GM23338 (cell line): ENCODE measurements around the gene PPL. TPM values are rescaled to one million over a fixed set of nuclear protein-coding genes. Genes with fewer than 3 reads are reported as not detected.

Source experiments
- ATAC-seq: fragments of 200-7000 bp; cut with Tn5 transposase; 3 replicates; pipeline ENCODE4 v1.9.1; 2020
- DNase-seq: peaks from one replicate; pipeline ENCODE4 v3.0.0-alpha.2; 2015; ENCODE audit warnings: low spot score
- H2AFZ ChIP-seq: fragments of 200-600 bp; sonication (generic); 2 replicates; pipeline ENCODE4 v1.8.0; 2016; ENCODE audit warnings: antibody characterized with exemption, mild to moderate bottlenecking, moderate library complexity
- H3F3A ChIP-seq: fragments of 200-600 bp; sonication (generic); replicated peaks from 2 replicates; pipeline ENCODE4 v1.8.0; 2017; ENCODE audit warnings: antibody characterized with exemption, mixed run types, low read depth
- H3K27ac ChIP-seq: fragments of 200-600 bp; sonication (generic); 2 replicates; pipeline ENCODE4 v1.6.1; 2016; ENCODE audit warnings: low read depth
- H3K27me3 ChIP-seq: fragments of 200-600 bp; sonication (generic); 2 replicates; pipeline ENCODE4 v1.8.0; 2016; ENCODE audit warnings: mild to moderate bottlenecking, mixed run types, moderate library complexity; ENCODE audit not compliant: insufficient read depth
- H3K36me3 ChIP-seq: fragments of 200-600 bp; sonication (generic); 2 replicates; pipeline ENCODE4 v1.8.0; 2016; ENCODE audit warnings: mild to moderate bottlenecking; ENCODE audit not compliant: insufficient read depth
- H3K4me1 ChIP-seq: fragments of 200-600 bp; sonication (generic); 2 replicates; pipeline ENCODE4 v1.8.0; 2016; ENCODE audit warnings: mild to moderate bottlenecking, moderate library complexity; ENCODE audit not compliant: insufficient read depth
- H3K4me2 ChIP-seq: fragments of 200-600 bp; sonication (generic); 2 replicates; pipeline ENCODE4 v1.7.1; 2017; ENCODE audit warnings: mixed run types
- H3K4me3 ChIP-seq: fragments of 200-600 bp; sonication (generic); 2 replicates; pipeline ENCODE4 v1.6.1; 2016; ENCODE audit warnings: mixed run types
- H3K79me2 ChIP-seq: fragments of 200-600 bp; sonication (generic); replicated peaks from 2 replicates; pipeline ENCODE4 v1.8.0; 2017; ENCODE audit warnings: mild to moderate bottlenecking; ENCODE audit not compliant: insufficient read depth
- H3K9me2 ChIP-seq: fragments of 200-600 bp; sonication (generic); 2 replicates; pipeline ENCODE4 v1.8.0; 2017; ENCODE audit not compliant: insufficient read depth
- H4K20me1 ChIP-seq: fragments of 200-600 bp; sonication (generic); replicated peaks from 2 replicates; pipeline ENCODE4 v1.8.0; 2017; ENCODE audit warnings: mild to moderate bottlenecking; ENCODE audit not compliant: insufficient read depth
- H3K27ac Mint-ChIP-seq: 2 replicates; pipeline ENCODE4 v1.8.0; 2020; ENCODE audit warnings: inconsistent platforms, mild to moderate bottlenecking, moderate library complexity, mixed read lengths
- H3K27me3 Mint-ChIP-seq: 3 replicates; pipeline ENCODE4 v1.8.0; 2022; ENCODE audit warnings: low read depth, mild to moderate bottlenecking, moderate library complexity, mixed read lengths, inconsistent platforms; ENCODE audit not compliant: insufficient read depth, poor library complexity
- H3K36me3 Mint-ChIP-seq: 3 replicates; pipeline ENCODE4 v1.8.0; 2021; ENCODE audit warnings: low read depth, mild to moderate bottlenecking, inconsistent platforms, moderate library complexity, mixed read lengths
- H3K4me1 Mint-ChIP-seq: 3 replicates; pipeline ENCODE4 v1.8.0; 2020; ENCODE audit warnings: mild to moderate bottlenecking, inconsistent platforms, mixed read lengths
- H3K4me3 Mint-ChIP-seq: 3 replicates; pipeline ENCODE4 v1.8.0; 2021; ENCODE audit warnings: moderate library complexity, mild to moderate bottlenecking, inconsistent platforms, mixed read lengths
- H3K9me3 Mint-ChIP-seq: 3 replicates; pipeline ENCODE4 v1.8.0; 2020; ENCODE audit warnings: moderate library complexity, mild to moderate bottlenecking, inconsistent platforms, mixed read lengths
- CREB1 ChIP-seq: fragments of 250-450 bp; sonication (Bioruptor Pico); IDR thresholded peaks from 2 replicates; pipeline ENCODE4 v1.5.0; 2020; ENCODE audit warnings: low read depth, mild to moderate bottlenecking, moderate library complexity
- EZH2phosphoT487 ChIP-seq: fragments of 200-600 bp; sonication (generic); IDR thresholded peaks from one replicate; pipeline ENCODE4 v1.8.1; 2018; ENCODE audit warnings: antibody characterized with exemption; ENCODE audit not compliant: unreplicated experiment
- JUNB ChIP-seq: IDR thresholded peaks from one replicate; pipeline ENCODE4 v1.6.1; 2016; ENCODE audit warnings: antibody characterized with exemption; ENCODE audit not compliant: unreplicated experiment
- NANOG ChIP-seq: IDR thresholded peaks from 2 replicates; pipeline ENCODE4 v1.6.1; 2016; ENCODE audit warnings: antibody characterized with exemption, borderline replicate concordance
- POLR2AphosphoS5 ChIP-seq: IDR thresholded peaks from 2 replicates; pipeline ENCODE4 v1.6.1; 2016; ENCODE audit warnings: antibody characterized with exemption, low read depth
- ZNF114 ChIP-seq: fragments of 250-450 bp; sonication (Bioruptor Pico); IDR thresholded peaks from 2 replicates; pipeline ENCODE4 v1.5.0; 2020; ENCODE audit warnings: mild to moderate bottlenecking, moderate library complexity
- polyA plus RNA-seq: library from polyadenylated mRNA; unstranded; fragments of >200 nt; fragmentation: Nextera tagmentation; extraction: Ambion mirVana; gene quantifications from 2 replicates; pipeline ENCODE4 v1.2.1, GENCODE V29; 2016
- total RNA-seq: library from RNA; depleted of rRNA; stranded (reverse); fragments of >200 nt; shearing (Covaris generic); gene quantifications from 2 replicates; pipeline ENCODE4 v1.2.3, GENCODE V29; 2014
- TF ChIP-seq, protein P1 (sequence below), 2 experiments: fragments of 200-600 bp in 1 of 2; sonication (generic) in 1 of 2; conservative IDR thresholded peaks; 2 replicates each; pipeline versions ENCODE4 v1.5.1 to v1.6.1; 2016 to 2017; ENCODE audit warnings: antibody characterized with exemption in 2 of 2, low read depth in 2 of 2, mild to moderate bottlenecking in 2 of 2, moderate library complexity in 1 of 2
- TF ChIP-seq, protein P2 (sequence below): fragments of 250-450 bp; sonication (Bioruptor Pico); IDR thresholded peaks from 2 replicates; pipeline ENCODE4 v1.5.0; 2020; ENCODE audit warnings: mild to moderate bottlenecking, moderate library complexity
- TF ChIP-seq, protein P3 (sequence below): IDR thresholded peaks from 2 replicates; pipeline ENCODE4 v1.6.1; 2016; ENCODE audit warnings: antibody characterized with exemption

Gene PPL
- total and polyA plus RNA-seq, 2 experiments from 2014 or later = 10.6 to 31.7 TPM

DNA sequence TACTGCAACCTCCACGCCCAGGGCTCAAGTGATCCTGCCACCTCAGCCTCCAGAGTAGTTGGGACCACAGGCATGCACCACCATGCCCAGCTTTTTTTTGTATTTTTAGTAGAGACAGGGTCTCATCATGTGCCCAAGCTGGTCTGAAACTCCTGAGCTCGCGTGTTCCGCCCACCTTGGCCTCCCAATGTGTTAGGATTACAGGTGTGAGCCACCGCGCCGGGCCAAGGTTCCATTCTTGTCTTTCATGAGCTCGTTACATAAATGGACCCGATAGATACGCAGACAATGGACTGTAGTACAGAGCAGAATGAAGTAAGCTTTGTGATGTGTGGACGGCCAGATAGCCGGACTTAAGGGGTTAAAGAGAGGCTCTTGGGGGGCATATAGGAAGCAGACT is 70.4 kb downstream of the PPL start (continued):
- TF ChIP-seq, protein P1, sequence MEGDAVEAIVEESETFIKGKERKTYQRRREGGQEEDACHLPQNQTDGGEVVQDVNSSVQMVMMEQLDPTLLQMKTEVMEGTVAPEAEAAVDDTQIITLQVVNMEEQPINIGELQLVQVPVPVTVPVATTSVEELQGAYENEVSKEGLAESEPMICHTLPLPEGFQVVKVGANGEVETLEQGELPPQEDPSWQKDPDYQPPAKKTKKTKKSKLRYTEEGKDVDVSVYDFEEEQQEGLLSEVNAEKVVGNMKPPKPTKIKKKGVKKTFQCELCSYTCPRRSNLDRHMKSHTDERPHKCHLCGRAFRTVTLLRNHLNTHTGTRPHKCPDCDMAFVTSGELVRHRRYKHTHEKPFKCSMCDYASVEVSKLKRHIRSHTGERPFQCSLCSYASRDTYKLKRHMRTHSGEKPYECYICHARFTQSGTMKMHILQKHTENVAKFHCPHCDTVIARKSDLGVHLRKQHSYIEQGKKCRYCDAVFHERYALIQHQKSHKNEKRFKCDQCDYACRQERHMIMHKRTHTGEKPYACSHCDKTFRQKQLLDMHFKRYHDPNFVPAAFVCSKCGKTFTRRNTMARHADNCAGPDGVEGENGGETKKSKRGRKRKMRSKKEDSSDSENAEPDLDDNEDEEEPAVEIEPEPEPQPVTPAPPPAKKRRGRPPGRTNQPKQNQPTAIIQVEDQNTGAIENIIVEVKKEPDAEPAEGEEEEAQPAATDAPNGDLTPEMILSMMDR (conservative IDR thresholded peaks at IDR 0.05; ENCODE audit: low read depth in 2 of 2) = no peak
- no peak for TF ChIP-seq ZNF114
- TF ChIP-seq, protein P2, sequence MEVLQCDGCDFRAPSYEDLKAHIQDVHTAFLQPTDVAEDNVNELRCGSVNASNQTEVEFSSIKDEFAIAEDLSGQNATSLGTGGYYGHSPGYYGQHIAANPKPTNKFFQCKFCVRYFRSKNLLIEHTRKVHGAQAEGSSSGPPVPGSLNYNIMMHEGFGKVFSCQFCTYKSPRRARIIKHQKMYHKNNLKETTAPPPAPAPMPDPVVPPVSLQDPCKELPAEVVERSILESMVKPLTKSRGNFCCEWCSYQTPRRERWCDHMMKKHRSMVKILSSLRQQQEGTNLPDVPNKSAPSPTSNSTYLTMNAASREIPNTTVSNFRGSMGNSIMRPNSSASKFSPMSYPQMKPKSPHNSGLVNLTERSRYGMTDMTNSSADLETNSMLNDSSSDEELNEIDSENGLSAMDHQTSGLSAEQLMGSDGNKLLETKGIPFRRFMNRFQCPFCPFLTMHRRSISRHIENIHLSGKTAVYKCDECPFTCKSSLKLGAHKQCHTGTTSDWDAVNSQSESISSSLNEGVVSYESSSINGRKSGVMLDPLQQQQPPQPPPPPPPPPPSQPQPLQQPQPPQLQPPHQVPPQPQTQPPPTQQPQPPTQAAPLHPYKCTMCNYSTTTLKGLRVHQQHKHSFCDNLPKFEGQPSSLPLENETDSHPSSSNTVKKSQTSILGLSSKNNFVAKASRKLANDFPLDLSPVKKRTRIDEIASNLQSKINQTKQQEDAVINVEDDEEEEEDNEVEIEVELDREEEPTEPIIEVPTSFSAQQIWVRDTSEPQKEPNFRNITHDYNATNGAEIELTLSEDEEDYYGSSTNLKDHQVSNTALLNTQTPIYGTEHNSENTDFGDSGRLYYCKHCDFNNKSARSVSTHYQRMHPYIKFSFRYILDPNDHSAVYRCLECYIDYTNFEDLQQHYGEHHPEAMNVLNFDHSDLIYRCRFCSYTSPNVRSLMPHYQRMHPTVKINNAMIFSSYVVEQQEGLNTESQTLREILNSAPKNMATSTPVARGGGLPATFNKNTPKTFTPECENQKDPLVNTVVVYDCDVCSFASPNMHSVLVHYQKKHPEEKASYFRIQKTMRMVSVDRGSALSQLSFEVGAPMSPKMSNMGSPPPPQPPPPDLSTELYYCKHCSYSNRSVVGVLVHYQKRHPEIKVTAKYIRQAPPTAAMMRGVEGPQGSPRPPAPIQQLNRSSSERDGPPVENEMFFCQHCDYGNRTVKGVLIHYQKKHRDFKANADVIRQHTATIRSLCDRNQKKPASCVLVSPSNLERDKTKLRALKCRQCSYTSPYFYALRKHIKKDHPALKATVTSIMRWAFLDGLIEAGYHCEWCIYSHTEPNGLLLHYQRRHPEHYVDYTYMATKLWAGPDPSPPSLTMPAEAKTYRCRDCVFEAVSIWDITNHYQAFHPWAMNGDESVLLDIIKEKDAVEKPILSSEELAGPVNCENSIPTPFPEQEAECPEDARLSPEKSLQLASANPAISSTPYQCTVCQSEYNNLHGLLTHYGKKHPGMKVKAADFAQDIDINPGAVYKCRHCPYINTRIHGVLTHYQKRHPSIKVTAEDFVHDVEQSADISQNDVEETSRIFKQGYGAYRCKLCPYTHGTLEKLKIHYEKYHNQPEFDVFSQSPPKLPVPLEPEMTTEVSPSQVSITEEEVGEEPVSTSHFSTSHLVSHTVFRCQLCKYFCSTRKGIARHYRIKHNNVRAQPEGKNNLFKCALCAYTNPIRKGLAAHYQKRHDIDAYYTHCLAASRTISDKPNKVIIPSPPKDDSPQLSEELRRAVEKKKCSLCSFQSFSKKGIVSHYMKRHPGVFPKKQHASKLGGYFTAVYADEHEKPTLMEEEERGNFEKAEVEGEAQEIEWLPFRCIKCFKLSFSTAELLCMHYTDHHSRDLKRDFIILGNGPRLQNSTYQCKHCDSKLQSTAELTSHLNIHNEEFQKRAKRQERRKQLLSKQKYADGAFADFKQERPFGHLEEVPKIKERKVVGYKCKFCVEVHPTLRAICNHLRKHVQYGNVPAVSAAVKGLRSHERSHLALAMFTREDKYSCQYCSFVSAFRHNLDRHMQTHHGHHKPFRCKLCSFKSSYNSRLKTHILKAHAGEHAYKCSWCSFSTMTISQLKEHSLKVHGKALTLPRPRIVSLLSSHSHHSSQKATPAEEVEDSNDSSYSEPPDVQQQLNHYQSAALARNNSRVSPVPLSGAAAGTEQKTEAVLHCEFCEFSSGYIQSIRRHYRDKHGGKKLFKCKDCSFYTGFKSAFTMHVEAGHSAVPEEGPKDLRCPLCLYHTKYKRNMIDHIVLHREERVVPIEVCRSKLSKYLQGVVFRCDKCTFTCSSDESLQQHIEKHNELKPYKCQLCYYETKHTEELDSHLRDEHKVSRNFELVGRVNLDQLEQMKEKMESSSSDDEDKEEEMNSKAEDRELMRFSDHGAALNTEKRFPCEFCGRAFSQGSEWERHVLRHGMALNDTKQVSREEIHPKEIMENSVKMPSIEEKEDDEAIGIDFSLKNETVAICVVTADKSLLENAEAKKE = no peak

DNA sequence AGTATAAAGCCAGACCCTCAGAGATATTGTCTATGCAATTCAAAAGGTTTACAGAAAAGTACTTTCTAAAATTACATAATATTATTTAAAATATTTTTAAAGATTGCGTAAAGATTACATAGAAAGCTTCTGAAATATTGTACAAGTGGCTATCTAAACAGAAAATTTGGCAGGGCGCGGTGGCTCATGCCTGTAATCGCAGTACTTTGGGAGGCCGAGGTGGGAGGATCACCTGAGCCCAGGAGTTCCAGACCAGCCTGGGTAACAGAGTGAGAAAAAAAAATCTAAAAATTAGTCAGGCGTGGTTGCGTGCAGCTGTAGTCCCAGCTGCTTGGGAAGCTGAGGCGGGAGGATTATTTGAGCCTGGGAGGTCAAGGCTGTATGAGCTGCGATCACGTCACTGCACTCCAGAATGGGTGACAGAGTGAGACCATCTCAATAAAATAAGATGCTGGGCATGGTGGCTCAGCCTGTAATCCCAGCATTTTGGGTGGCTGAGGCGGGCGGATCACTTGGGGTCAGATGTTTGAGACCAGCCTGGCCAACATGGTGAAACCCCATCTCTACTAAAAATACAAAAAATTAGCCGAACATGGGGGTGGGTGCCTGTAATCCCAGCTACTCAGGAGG is 71.6 kb downstream of the PPL start:
- H3K27me3 ChIP-seq = no peaks in the 10 kb centered on the region
- H3F3A ChIP-seq = 0 out of 2 replicates have a peak, but pooled peaks cover 5% of the 10 kb centered on the region
- no peaks in the 10 kb centered on the region for H3K4me1 ChIP-seq
- Mint-ChIP-seq H3K4me3 (no peak overlapping the region), H3K4me1 (no peaks in the 10 kb centered on the region), H3K36me3 (peaks cover 36% of the 10 kb centered on the region), H3K9me3 (no peaks in the 10 kb centered on the region), H3K27ac (no peak overlapping the region), H3K27me3 (peaks cover 6% of the 10 kb centered on the region)
- H3K79me2 ChIP-seq = peaks cover 75% of the 10 kb centered on the region
- DNase-seq = no peak
- peaks cover 9% of the 10 kb centered on the region for H3K36me3 ChIP-seq
- ATAC-seq = no peak
- H3K27ac ChIP-seq = no peak overlapping the region
- H3K4me3 ChIP-seq = no peak overlapping the region
- H3K9me2 ChIP-seq = no peaks in the 10 kb centered on the region
- H4K20me1 ChIP-seq = peaks cover 55% of the 10 kb centered on the region
- H2AFZ ChIP-seq = no peak overlapping the region
- no peak overlapping the region for H3K4me2 ChIP-seq
- TF ChIP-seq, protein P1 (conservative IDR thresholded peaks at IDR 0.05; ENCODE audit: low read depth in 2 of 2) = no peak
- TF ChIP-seq, protein P3, sequence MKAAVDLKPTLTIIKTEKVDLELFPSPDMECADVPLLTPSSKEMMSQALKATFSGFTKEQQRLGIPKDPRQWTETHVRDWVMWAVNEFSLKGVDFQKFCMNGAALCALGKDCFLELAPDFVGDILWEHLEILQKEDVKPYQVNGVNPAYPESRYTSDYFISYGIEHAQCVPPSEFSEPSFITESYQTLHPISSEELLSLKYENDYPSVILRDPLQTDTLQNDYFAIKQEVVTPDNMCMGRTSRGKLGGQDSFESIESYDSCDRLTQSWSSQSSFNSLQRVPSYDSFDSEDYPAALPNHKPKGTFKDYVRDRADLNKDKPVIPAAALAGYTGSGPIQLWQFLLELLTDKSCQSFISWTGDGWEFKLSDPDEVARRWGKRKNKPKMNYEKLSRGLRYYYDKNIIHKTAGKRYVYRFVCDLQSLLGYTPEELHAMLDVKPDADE = no peak
- TF ChIP-seq ZNF114 (no peak), NANOG (no peak), EZH2phosphoT487 (no peak), CREB1 (CRISPR knock-in tag) (no peak), JUNB (no peak), POLR2AphosphoS5 (no peak)
